Fibroblast of the aortic adventitia (primary cell): Measurements from ENCODE around the gene B3GAT1. TPM values are rescaled to one million over a fixed set of nuclear protein-coding genes. Genes with fewer than 3 reads are reported as not detected.

Experiments used
- DNase-seq: peaks from one replicate; pipeline ENCODE4 v3.0.0-alpha.2; 2010; ENCODE audit warnings: low read depth
- H3K4me3 ChIP-seq: 2 replicates; pipeline ENCODE4 v1.5.1; 2011; ENCODE audit warnings: low read depth, mild to moderate bottlenecking, control low read depth, low read length, moderate library complexity
- total RNA-seq: library from RNA; depleted of rRNA; stranded (reverse); fragments of >200 nt; gene quantifications from 2 replicates; pipeline ENCODE4 v1.2.3, GENCODE V29; 2012; ENCODE audit warnings: low replicate concordance
- TF ChIP-seq, protein P1 (sequence below): IDR thresholded peaks from 2 replicates; pipeline ENCODE4 v1.5.1; 2011; ENCODE audit warnings: mild to moderate bottlenecking, low read length, control low read depth, inconsistent platforms; ENCODE audit not compliant: insufficient read depth

The B3GAT1 gene
- total RNA-seq, 1 donor, result not detected

DNA sequence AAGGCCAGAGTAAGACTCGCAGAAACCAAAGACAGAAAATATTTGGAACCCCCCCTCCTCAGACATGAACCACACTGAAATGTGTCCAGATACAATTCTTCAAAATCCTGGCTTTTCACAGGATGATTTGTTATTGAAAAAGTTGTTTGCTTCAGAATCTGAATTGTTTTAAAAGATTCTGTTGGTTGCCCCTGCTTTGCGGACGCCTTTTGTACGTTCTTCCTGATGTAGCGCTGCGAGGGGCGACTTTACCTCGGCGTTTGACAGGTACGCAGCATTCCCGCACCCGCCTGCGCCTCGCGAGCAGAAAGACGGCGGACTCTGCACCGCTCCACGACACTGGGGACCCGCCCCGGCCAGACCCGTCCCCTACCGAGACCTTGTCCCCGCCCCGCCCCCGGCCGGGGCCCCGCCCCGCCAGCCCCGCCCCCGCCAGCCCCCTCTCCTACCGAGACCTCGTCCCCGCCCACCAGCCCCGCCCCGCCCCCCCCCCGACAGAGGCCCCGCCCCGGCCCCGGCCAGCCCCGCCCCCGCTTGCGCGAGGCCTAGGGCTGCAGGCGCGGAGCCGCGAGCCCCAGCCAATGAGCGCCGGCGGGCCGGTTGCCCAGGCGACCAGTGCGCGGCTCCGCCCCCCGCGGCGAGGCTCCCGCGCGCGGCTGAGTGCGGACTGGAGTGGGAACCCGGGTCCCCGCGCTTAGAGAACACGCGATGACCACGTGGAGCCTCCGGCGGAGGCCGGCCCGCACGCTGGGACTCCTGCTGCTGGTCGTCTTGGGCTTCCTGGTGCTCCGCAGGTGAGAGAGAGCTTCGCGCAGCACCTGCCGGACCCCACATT lies 80.5 kb downstream of the B3GAT1 start, which contains the start of gene GLB1L2:
GLB1L2 (plus strand) TSS at position 635 of the 835 bp plus-strand sequence; CDS start at position 709, 74 bp downstream.
- TF ChIP-seq, protein P1, sequence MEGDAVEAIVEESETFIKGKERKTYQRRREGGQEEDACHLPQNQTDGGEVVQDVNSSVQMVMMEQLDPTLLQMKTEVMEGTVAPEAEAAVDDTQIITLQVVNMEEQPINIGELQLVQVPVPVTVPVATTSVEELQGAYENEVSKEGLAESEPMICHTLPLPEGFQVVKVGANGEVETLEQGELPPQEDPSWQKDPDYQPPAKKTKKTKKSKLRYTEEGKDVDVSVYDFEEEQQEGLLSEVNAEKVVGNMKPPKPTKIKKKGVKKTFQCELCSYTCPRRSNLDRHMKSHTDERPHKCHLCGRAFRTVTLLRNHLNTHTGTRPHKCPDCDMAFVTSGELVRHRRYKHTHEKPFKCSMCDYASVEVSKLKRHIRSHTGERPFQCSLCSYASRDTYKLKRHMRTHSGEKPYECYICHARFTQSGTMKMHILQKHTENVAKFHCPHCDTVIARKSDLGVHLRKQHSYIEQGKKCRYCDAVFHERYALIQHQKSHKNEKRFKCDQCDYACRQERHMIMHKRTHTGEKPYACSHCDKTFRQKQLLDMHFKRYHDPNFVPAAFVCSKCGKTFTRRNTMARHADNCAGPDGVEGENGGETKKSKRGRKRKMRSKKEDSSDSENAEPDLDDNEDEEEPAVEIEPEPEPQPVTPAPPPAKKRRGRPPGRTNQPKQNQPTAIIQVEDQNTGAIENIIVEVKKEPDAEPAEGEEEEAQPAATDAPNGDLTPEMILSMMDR, result no peak
- peak; percentile 3 for DNase-seq
- peak within 1 kb of the TSS; percentile 42 for H3K4me3 ChIP-seq

DNA sequence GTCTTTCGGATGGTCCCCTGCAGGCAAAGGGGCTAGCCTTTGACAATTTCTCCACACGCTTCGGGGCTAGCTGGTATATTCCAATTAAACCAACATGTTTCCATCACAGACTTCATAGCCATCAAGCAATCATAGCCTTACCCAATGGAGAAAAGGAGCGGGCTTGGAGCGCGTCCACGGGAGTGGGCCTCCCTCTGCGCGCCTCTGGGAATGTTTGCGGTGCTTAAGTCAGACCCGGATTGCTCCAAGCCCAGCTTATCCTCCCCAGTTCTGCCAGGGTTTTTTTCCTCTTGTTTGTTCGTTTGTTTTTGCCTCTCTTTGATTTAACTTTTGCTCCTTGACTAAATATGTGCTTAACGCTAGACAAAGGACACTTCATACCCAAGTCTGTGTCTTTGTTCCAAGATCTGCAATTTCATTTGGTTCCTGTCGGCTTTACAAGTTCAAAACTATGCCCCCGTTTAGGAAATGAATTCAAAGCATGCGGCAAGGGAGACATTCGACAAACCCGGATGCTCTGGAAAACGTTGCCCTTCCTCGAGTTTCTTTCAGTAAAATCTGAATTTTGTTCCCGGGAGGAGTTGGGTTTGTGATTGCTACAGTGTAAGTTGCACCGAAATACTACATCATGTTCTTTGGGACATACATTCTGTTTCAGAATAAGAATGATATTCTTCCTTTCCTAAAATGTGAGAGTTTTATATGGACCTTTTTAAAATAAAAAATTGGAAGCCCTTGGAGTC lies 81.3 kb downstream of the B3GAT1 start:
- TF ChIP-seq, protein P1, result no peak
- DNase-seq, result no peak
- H3K4me3 ChIP-seq, result no peak overlapping the region

Other genes starting within 250 kb of the B3GAT1 start
- gene NCAPD3, start 188.3 kb downstream of the B3GAT1 start, total RNA-seq, result 10.8 and 29.7 TPM in 2 replicates
- gene VPS26B, start 187.6 kb downstream of the B3GAT1 start, total RNA-seq, result 41.7 and 43.3 TPM in 2 replicates
- 25.0 and 54.5 TPM in 2 replicates for gene THYN1, start 158.9 kb downstream of the B3GAT1 start, total RNA-seq
- gene ACAD8, start 158.7 kb downstream of the B3GAT1 start, total RNA-seq, result 15.2 and 17.3 TPM in 2 replicates
- not detected in 2 replicates for gene GLB1L3, start 135.9 kb downstream of the B3GAT1 start, total RNA-seq
- gene GLB1L2, start 80.3 kb downstream of the B3GAT1 start, total RNA-seq, result not detected in 2 replicates